NCI-H2171 treated with DMSO at 0.1 percent for 48 hours (cell line): ENCODE measurements around the gene PALMD.

Experiments used
- DNase-seq: peaks from one replicate; lab custom pipeline; 2025; lab: John Stamatoyannopoulos, UW

PALMD gene

DNA sequence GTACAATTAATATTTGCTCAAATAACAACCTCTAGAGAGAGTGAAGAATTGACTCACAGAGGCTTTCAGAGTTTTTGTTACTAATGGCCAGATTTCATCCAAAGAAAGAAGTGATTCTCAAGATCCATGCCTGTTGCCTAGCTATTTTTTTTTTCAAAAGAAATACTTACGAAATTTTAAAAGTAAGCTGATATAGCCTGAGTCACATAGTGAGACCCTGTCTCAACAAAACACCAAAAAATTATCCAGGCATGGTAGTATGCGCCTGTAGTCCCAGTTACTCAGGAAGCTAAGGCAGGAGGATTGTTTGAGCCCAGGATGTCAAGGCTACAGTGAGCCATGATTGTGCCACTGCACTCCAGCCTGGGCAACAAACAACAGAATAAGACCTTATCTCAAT is 14.6 kb downstream of the PALMD start:
- DNase-seq, result no peak

DNA sequence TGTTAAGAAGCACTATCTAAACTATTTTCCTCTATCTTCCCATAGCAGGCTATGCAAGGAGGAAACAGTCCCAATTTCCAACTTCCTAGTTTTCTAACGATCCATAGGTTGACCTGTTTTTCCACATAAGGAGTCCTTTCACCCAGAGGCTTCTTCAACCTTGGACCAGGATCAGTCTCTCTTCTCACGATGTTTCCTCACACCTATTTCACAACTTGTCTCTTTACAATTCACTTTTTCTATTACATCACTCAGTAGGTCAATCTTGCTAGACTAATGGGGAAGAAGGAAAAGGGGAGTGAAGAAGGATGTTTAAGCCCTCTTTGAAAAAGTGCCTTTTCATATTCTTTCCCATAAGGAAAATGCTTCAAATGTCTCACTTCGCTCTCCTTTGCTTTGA is 15.9 kb downstream of the PALMD start:
- DNase-seq, result no peak

DNA sequence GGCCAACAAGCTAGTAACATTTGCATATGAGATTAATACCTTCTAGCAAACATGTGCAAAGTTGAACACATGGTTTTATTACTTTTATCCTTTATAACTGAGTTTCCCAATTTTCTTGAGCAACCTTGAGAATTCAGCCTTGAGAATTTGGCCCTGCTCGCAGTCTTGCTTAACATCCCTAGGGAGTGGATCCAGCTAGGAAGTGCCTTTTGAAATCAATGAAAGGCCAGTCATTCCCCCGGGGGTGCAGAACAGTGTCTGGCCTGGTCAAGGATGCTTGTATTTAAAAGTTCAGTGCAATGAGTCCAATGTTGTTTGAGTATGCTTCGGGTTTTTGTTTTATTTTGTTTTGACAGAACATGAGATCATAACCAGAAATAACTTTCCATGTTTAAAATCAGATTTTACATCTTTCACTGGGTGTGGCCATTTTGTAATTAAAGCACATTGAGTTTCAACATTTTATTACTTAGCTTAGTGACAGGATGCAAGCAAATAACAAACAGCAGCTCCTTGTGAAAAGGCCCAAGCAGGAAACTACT is 16.7 kb downstream of the PALMD start:
- no peak for DNase-seq

DNA sequence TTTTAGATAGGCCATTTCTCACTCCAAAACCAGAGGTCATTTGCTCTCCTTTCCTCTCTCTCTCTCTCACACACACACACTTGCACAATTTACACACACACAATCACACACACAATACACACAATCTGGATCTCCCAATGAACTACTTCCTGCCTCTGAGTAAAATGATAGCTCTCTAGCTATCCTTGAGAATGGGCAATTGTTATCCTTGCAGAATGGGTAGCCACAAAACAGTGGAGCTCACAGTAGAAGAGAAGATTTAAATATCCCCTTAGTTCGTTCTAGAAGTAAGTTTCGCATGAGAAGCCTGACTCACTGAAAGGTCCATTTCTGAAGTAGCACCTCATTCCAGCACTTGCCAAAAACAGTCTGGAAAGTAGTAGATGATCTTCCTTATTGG is 17.6 kb downstream of the PALMD start:
- no peak for DNase-seq

DNA sequence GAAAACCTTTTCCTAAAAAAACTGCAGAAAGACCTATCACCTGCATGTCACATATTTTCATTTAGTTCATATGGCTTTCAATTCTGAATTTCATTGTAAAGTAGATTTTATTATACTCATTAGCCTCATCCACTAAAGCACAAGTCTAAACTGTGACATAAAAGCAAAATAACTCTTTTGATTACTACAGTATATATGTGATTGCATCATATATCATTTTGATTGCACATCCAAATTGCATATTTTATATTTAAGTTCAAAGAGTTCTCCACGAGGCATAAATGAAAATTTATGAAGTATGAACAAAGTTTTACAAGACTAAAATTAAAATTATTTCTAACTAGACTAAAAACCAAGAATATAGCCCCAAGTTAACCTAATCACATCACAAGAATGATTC is 19.3 kb downstream of the PALMD start:
- no peak for DNase-seq

DNA sequence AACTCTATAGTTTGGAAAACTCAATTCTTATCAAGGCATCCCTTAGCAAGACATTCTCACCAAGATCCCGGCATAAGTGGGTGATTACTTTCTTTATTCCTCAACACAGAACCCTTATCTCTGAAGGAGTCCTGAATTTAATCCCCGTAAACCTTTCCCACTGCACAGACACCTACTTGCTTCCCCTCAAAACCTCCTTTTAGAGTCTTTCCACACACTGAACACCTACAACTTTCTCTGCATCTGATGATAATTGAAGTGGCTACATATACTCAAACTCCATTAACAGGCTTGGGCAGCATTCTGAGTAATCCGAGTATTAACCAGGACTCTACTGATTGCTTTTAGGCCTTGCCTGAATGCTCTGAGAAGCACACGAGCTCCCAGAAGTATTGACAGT is 23.5 kb downstream of the PALMD start:
- DNase-seq, result no peak

DNA sequence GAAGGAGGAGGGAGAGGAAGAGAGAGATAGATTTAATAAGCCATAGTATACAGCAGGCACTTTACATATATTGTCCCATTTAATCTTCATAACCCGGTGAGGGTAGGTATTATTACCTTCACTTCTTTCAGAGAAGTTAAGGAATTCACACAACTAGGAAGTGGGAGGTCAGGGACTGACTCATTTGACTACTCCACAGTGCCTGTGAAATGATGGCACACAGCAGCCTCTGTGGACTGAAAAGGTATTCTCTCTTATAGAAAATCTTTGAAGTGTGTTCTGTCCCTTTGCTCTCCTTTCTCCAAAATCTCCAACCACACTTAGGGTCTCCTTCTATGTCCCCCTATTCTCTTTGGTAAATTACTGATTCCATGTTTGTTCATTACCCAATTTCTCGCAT is 23.9 kb downstream of the PALMD start:
- DNase-seq, result no peak

DNA sequence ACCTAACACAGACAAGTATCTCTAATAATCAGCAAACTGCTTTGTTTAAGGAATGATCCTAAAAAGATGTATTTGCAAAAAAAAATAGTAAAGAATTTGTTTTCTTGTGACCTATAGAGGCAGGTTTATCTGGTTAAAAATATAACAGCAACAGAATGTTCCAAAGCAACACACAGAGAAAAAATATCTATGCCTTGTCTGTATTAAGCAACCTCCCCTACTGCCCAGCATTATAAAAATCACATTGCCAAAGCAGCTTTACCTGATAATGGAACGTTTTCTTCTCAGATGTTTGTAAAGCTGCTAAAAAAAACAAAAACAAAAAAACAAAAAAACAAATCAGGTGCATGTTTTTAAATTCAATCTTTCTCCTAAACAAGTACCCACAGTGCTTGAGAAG is 24.7 kb downstream of the PALMD start:
- DNase-seq, result no peak

DNA sequence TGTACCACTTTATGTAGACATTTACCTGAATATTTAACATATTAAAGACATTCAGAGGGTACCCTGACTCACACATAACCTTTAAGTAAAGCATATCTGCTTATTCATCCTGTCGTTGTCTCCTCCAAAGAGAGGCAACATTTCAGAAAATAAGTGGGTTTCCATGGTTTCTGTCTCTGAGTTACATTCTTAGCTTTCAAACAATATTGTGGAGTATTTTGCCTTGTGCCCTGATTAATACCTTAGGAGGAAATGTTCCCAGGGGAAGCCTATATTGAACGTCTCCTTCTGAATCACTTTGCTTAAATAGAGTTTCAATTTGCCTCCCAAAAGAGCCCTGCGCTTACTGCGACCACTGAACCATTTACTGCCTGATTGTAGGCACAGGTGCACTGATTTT is 26.1 kb downstream of the PALMD start:
- no peak for DNase-seq

DNA sequence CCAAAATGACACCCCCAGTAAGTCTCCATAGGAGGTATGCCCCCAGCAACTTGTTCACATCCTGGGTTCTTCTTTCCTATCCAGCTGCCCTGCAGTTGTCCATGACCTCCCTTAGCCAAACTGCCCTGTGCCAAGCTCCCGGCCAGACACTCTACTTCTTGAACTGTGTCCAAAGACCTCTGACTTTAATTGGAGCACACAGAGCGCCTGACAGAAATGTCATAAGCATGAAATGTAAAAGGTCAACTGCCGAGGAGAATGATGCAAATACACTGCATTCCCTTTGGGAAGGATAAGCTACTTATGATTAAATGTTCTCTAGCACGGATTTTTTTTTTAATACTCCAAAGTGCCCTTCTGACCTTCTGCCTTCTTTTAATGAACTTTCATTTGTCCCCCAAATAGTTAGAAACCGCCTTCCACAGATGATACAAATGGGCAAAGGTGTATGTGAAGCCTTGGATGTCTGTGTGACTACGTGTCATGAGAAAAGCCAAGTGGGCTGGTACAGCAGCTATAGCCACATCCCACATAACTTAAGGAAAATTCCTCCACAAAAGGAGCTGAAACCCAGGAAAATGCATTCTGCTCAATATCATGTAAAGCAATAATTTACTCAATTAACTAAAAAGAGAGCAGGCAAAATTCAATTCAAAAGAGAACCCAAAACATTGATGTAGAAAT is 26.8 kb downstream of the PALMD start:
- DNase-seq, result no peak

DNA sequence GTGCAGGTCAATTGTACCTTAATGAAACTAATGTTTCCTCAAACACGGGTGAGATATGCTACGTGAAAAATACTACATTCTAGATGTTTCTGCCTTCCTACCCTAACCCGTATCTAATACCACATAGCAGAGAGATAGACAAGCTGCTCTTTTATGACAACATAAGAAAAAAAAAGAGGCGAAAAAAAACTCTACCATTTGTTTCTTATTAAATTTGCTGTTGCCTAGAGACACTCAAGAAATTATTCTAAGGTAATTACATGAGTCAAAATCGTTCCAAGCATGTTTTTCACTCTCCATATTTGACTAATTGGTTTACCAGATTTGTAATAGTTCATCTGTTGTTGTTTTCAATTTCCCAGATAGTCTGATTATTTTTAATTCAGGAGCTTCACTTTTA is 27.4 kb downstream of the PALMD start:
- peak; percentile 15 for DNase-seq

DNA sequence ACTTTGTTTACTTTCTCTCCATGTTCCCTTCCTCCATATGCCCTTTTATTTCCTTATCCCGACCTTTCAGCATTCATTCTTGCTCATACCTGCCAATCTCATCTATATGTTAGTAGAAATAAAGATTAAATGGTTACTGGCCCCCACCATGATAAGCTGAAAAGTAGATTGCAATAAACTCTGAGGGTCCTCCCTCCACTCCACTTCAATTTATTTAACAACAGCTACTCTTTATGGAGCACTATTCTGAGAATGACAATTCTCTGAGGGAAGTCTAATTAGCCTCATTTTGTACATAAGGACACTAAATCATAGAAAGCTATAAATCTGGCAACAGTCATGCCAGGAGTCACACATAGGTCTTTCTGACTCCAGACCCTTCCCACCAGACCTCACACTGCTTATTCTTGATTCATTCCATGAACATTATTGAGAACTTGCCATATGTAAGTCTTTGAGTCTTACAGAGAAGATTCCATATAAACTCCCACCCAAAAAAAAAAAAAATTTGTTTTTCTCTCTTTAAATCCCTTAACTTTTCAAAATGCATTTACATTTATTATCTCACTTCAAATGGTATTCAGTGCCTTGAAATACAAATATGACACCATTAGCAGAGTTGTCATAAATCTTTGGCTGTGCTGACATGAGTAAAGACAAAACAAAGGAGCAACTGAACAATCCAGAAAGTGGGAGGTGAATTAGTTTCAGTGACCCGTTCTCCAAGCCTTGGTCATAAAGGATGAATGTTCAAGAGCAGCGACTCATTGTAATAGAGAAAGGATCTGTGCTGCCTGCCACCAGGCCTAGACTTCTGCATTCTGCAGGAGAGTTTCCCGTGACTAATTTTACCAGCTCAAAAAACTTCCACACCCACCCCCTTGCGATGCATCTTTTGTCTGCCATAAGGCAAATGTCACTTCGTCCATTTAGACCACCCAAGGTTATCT is 28.5 kb downstream of the PALMD start:
- peak; percentile 38 for DNase-seq

DNA sequence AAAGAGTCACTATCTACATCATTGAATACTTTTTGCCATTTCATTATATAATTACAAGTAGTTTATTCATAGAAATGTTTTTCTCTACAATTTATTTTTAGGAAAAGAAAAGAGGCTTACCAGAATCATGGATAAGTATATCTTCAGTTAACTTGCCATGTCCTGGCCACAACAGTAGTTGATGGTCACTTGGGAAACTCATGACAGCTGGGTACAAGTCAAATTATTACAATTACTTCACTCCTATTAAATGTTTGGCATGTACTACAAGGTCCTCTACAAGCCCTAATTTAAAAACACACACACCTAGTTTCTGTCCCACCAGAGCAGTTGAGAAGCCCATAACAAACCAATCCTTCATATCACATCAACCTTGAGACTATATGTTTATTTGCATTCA is 29.4 kb downstream of the PALMD start:
- DNase-seq, result no peak

DNA sequence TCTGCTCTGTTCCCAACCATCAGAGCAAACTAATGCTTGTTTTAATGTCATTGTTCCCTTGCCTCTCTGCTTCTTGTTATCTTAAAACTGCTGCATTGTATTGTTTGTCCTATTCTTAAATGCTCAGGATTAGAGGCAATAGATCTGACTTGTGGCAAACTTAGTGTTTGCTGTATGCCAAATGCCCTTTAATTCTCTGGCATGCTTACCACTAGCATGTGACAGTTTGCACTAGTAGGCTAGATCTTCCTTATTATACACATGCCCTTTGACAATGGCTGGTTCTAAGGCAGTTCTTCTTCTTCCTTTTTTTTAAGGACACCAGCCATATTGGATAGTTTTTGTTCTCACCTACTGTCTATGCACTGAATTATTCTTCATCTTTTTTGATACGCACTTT is 30.1 kb downstream of the PALMD start:
- peak; percentile 26 for DNase-seq

DNA sequence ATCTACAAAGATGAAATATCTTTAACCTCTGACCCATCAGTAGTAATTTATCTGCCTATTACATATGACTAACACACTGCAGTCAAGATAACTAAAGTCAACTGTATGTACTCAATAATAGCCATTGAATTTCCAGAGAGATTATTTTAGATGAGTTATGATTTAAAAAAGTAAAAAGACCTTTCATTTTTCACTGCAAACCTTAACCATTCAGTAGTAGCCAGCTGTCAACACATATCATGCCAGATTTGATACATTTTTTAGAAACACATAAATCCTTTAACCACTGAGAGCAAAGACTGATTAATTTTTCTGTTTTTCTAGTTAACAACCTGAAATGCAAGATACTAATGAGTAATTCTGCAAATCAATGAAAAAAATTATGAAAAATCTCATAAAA is 31.0 kb downstream of the PALMD start:
- no peak for DNase-seq

DNA sequence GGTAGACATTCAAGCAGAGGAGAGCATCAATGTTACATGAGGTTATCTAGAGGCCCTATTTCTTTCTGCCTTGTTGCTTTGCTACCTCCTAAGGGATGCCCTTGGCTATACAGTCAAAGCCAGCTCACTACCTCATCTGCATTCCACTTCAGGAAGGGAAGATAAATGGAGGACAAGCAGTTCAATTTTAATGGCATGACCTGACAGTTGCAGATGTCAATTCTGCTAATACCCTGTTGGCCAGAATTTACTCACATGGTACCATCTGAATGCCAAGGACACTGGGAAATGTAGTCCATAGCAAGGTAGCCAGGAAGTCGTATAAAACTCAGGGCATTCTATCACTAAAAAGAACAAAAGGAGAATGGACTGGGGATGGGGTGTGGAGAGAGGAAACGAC is 31.5 kb downstream of the PALMD start:
- no peak for DNase-seq

DNA sequence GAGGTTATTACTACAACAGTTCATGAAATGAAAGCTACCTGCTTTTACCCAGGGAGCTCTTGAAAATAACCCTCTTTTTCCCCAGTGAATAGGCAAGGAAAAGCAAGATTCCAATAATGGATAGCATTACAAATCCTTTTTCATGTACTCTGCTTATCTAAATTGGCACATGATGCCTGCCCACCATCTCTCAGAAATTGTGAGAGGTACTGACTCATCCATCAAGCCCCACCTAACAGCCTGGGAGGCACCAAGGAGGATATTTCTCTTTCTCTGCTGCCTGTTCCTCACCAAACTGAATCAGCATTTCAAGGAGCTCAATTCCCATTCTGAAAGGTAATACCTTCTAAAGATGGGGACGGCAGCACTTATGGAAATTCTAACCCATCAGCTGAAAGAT is 34.4 kb downstream of the PALMD start:
- DNase-seq, result no peak

DNA sequence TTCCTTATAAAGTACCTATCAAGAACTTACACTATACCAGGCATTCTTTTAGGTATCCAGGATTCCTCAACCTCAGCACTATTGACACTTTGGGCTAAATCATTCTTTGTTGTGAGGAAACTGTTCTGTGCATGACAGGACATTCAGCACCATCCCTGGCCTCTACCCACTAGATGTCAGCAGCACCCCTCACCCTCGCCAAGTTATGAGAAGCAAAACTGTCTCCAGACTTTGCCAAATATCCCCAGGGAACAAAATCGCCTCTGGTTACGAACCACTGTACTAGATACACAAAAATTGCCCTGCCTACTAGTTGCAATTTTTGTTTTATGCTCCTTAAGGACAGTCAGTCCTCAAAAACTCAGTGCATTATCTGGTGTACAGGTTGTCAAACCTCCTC is 35.7 kb downstream of the PALMD start:
- DNase-seq, result no peak

DNA sequence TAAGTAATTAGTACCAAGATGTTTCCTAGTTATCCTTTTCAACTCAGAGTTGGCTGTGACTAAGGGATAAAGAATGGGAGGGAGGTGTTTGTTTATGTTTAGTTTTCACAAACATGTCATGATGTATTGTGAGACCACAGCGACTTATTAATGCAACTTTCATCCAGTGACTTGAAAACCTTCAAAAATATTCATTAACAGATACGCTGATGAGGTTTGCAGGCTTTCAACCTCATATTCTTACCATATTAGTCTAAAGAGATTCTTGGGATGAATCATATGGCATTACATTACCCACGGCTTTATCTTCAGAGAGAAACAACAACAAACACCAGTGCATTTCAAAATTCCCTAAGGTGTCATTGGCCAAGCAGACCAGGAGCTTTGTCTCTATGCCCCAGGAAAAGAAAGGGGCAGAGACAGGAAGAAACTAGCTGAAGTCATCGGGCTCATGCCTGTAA is 36.4 kb downstream of the PALMD start:
- DNase-seq, result no peak

DNA sequence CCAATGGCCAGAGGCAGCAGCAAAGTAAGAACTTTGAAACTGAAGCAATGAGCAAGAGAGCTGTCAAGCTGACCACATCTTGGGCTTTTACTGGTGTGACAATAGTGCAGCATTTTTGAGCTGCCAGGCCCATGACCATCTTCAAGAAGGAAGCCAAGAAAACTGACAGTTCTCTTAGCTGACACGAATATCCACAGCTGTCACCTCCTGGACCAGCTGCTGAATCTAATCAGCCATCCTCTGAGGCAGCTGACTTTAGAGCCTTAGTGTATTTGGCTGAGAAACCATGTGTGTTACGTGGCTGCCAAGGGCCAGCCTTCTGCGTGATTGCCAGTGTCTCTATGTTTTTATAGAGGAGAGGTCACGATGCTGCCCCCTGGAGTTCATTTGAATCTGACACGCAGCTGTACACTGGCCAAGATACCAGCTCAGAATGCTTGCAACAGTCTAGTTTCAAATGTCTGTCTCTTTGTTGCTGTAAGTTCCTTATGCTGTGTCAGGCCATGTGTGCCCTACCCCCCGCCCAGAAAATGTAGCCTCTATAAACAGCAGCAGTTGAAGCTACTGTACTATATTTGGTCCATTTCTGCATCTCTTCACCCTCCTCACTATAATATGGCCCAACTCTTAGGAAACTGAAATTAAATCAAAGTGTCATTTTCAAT is 39.7 kb downstream of the PALMD start:
- DNase-seq, result peak; percentile 89

DNA sequence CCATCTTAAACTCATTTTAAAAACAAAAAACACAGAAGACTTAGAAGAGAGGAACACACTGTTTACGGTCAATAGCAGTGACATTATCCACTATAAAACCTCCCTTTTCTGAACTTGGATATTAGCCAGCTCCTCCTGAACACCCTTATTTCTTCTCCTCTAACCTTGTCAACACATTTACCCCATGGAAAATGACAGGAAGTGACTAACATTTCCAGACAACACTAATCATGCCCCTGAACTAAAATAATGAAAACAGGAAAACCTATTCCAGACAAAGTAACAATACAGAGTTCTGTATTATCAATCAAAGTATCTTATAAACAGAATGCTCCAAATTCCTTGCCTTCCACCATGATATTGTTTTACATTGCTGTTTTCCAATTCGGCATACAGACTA is 45.3 kb downstream of the PALMD start:
- no peak for DNase-seq

DNA sequence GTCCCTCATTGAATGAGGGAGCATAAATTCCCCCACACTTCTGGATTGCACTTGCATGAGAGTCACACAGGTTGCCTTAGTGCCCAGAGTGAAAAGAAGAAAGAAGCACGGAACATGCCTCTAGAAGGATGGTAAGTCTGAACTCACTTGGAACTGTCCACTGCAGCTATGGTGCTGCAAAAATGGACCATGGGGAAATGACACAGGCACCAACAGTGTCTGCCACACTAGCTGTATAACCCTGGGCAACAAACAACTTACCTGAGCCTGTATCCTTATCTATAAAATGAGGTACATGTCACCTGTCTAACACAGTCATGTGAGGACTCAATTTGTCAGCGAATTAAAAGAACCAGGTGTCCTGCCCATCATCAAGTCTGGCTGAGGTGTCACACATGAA is 50.7 kb downstream of the PALMD start:
- no peak for DNase-seq

DNA sequence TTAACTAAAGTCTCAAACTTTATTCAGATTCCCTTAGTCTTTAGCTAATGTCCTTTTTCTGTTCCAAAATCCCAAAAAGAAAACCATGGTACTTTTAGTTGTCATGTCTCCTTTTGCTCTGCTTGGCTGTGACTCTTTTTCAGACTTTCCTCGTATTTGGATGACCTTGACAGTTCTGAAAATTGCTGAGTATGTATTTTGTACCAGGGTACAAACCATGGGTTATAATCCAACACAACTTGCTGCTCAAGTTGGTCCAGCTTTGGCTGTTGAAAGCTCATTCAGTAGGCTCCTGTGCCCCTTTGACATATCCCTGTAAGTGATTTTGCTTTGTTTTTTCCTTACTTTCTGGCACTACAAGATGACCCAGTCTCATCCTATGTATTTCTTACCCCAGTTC is 51.7 kb downstream of the PALMD start:
- no peak for DNase-seq
